HEK293T (cell line): Measurements from ENCODE around the gene BEND5.

Source experiments
- ARNT ChIP-seq: fragments of 450-650 bp; IDR thresholded peaks from 2 replicates; pipeline ENCODE4 v1.6.1; 2017; ENCODE audit warnings: mild to moderate bottlenecking
- BHLHE40 ChIP-seq: fragments of 450-650 bp; IDR thresholded peaks from 2 replicates; pipeline ENCODE4 v1.6.1; 2016; ENCODE audit warnings: mild to moderate bottlenecking, moderate library complexity, borderline replicate concordance
- CTBP1 ChIP-seq: fragments of 450-650 bp; IDR thresholded peaks from 2 replicates; pipeline ENCODE4 v1.6.1; 2016; ENCODE audit warnings: borderline replicate concordance
- FOXK2 ChIP-seq: fragments of 450-650 bp; IDR thresholded peaks from 2 replicates; pipeline ENCODE4 v1.6.1; 2016; ENCODE audit warnings: mild to moderate bottlenecking
- FOXM1 ChIP-seq: fragments of 450-650 bp; IDR thresholded peaks from 2 replicates; pipeline ENCODE4 v1.6.1; 2017; ENCODE audit warnings: mild to moderate bottlenecking, borderline replicate concordance
- HDGF ChIP-seq: fragments of 450-650 bp; IDR thresholded peaks from 2 replicates; pipeline ENCODE4 v1.6.1; 2017; ENCODE audit warnings: antibody characterized with exemption, borderline replicate concordance
- L3MBTL2 ChIP-seq: fragments of 450-650 bp; conservative IDR thresholded peaks from 2 replicates; pipeline ENCODE4 v1.6.1; 2016; ENCODE audit warnings: mild to moderate bottlenecking
- NFRKB ChIP-seq: fragments of 450-650 bp; IDR thresholded peaks from 2 replicates; pipeline ENCODE4 v1.6.1; 2016; ENCODE audit warnings: mild to moderate bottlenecking, moderate library complexity
- SP1 ChIP-seq: fragments of 450-650 bp; IDR thresholded peaks from 2 replicates; pipeline ENCODE4 v1.6.1; 2017
- TARDBP ChIP-seq: fragments of 450-650 bp; IDR thresholded peaks from 2 replicates; pipeline ENCODE4 v1.6.1; 2016
- ZNF384 ChIP-seq: fragments of 450-650 bp; IDR thresholded peaks from 2 replicates; pipeline ENCODE4 v1.6.1; 2016
- TF ChIP-seq, protein P1 (sequence below): fragments of 450-650 bp; IDR thresholded peaks from 2 replicates; pipeline ENCODE4 v1.6.1; 2016

DNA sequence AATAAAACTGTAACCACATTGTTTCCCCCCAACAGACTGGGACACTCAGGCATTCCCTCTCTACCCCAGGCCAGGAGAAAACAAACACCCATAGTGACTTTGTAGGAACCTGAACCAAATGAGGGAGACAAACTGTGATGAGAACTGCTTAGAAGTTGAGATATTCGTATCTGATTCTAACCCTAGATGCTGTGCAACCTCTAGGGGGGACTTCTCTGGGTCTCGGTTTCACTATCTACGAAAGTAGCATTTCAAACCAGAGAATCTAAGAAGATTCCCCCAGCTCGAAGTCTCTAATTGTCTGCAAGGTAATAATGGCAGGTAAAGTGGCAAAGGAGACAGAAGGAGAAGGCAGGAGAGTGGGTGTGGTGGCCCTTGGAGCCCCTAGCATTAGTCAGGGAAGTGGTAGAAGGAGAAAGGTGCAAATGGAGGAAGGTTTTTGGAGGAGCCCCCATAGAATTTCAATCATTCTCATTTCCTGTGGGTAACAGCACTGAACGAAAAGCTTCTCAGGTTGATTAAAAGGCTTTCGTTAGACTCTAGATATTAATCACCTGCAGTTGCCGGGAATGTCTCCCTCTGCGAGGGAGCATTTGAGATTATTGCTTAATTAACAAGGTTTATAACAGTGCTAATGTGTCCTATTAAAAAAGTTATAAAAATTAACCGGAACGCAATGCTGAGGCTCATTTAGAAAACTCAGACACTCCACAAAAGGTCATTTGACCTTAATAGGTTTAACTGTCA lies 46.4 kb downstream of the BEND5 start:
- TF ChIP-seq ZNF384 (no peak), BHLHE40 (no peak), TARDBP (no peak), NFRKB (no peak), HDGF (no peak), FOXK2 (no peak), FOXM1 (no peak), ARNT (no peak), L3MBTL2 (no peak), SP1 (no peak), CTBP1 (no peak)
- TF ChIP-seq, protein P1, sequence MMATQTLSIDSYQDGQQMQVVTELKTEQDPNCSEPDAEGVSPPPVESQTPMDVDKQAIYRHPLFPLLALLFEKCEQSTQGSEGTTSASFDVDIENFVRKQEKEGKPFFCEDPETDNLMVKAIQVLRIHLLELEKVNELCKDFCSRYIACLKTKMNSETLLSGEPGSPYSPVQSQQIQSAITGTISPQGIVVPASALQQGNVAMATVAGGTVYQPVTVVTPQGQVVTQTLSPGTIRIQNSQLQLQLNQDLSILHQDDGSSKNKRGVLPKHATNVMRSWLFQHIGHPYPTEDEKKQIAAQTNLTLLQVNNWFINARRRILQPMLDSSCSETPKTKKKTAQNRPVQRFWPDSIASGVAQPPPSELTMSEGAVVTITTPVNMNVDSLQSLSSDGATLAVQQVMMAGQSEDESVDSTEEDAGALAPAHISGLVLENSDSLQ = no peak
